ENCODE measurements around the gene AUTS2.

DNA sequence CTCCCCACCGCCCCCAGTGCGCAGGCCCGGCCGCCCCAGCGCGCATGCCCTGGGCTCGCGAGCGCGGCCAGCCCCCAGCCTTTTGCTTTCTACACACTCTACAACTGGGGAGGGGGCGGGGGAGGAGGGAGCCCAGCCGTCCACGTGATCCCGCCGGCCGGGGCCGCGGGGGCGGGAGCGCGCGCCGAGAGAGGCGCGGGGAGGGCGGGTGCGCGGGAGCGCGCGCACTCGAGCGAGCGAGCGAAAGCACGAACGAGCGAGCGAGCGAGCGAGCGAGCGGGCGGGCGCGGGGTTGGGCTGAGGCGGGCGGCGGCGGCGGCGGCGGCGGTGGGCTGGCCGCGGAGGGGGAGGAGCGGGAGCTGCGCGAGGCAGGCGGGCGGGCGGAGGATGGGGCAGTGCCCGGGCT lies at the start of gene AUTS2:
- TF ChIP-seq GATA2 (IDR thresholded peaks at IDR 0.05; ENCODE audit: low read depth, low read length) = no peak
- TF ChIP-seq GATA3 (IDR thresholded peaks at IDR 0.05; ENCODE audit: low read depth, low read length) = no peak
